Liver (tissue), 9 donors: ENCODE data around the gene AMOTL1. TPM values are rescaled to one million over a fixed set of nuclear protein-coding genes. Genes with fewer than 3 reads are reported as not detected.

Experiments used
- DNase-seq: peaks from one replicate; pipeline ENCODE4 v3.0.0-alpha.2; 2017; ENCODE audit warnings: low spot score
- H3K27ac ChIP-seq, 2 donors: one replicate each; pipeline ENCODE4 v1.7.0; 2013; ENCODE audit warnings: inconsistent platforms in 2 of 2, low read length in 2 of 2, control low read depth in 1 of 2, low read depth in 1 of 2, mild to moderate bottlenecking in 1 of 2
- H3K27me3 ChIP-seq, 4 donors: one replicate each; pipeline versions ENCODE4 v1.6.1 to v1.7.0; 2013; ENCODE audit warnings: low read length in 3 of 4, inconsistent platforms in 1 of 4, mild to moderate bottlenecking in 1 of 4, moderate library complexity in 1 of 4; ENCODE audit not compliant: control insufficient read depth in 4 of 4, insufficient read depth in 4 of 4
- H3K36me3 ChIP-seq, 4 donors: one replicate each; pipeline versions ENCODE4 v1.6.1 to v1.7.0; 2013; ENCODE audit warnings: low read length in 3 of 4, mild to moderate bottlenecking in 3 of 4, low read depth in 1 of 4, moderate library complexity in 1 of 4; ENCODE audit not compliant: control insufficient read depth in 4 of 4, insufficient read depth in 3 of 4
- H3K4me1 ChIP-seq, 4 donors: one replicate each; pipeline versions ENCODE4 v1.6.1 to v1.7.0; 2013; ENCODE audit warnings: low read length in 3 of 4, mild to moderate bottlenecking in 3 of 4, moderate library complexity in 1 of 4; ENCODE audit not compliant: control insufficient read depth in 4 of 4, insufficient read depth in 4 of 4
- H3K4me3 ChIP-seq, 3 donors: one replicate each; pipeline versions ENCODE4 v1.6.1 to v1.7.0; 2013; ENCODE audit warnings: low read length in 3 of 3, control low read depth in 1 of 3, low read depth in 1 of 3, mild to moderate bottlenecking in 1 of 3
- H3K9ac ChIP-seq, 2 donors: one replicate each; pipeline ENCODE4 v1.7.0; 2013; ENCODE audit warnings: low read length in 2 of 2, mild to moderate bottlenecking in 2 of 2, moderate library complexity in 2 of 2, control low read depth in 1 of 2, low read depth in 1 of 2
- H3K9me3 ChIP-seq, 4 donors: one replicate each; pipeline versions ENCODE4 v1.6.1 to v1.7.0; 2013; ENCODE audit warnings: low read length in 3 of 4; ENCODE audit not compliant: control insufficient read depth in 4 of 4
- ATF3 ChIP-seq: IDR thresholded peaks from 2 replicates; pipeline ENCODE4 v1.6.1; 2016; ENCODE audit warnings: antibody characterized with exemption
- EGR1 ChIP-seq, 2 donors: IDR thresholded peaks; 2 replicates each; pipeline ENCODE4 v1.6.1; 2016 to 2018; ENCODE audit warnings: antibody characterized with exemption in 2 of 2, low read depth in 2 of 2
- FOXA1 ChIP-seq: IDR thresholded peaks from 2 replicates; pipeline ENCODE4 v1.6.1; 2016; ENCODE audit warnings: antibody characterized with exemption
- FOXA2 ChIP-seq: IDR thresholded peaks from 2 replicates; pipeline ENCODE4 v1.6.1; 2016; ENCODE audit warnings: antibody characterized with exemption
- GABPA ChIP-seq, 2 donors: IDR thresholded peaks in 1 of 2; conservative IDR thresholded peaks in 1 of 2; 2 replicates each; pipeline ENCODE4 v1.6.1; 2016; ENCODE audit warnings: antibody characterized with exemption in 2 of 2, mild to moderate bottlenecking in 1 of 2, moderate library complexity in 1 of 2
- HNF4A ChIP-seq, 2 donors: conservative IDR thresholded peaks; 2 replicates each; pipeline ENCODE4 v1.6.1; 2016; ENCODE audit warnings: antibody characterized with exemption in 2 of 2, mild to moderate bottlenecking in 2 of 2
- HNF4G ChIP-seq: IDR thresholded peaks from 2 replicates; pipeline ENCODE4 v1.6.1; 2016; ENCODE audit warnings: antibody characterized with exemption
- JUND ChIP-seq, 2 donors: IDR thresholded peaks; 2 replicates each; pipeline ENCODE4 v1.6.1; 2016; ENCODE audit warnings: antibody characterized with exemption in 2 of 2
- NR2F2 ChIP-seq: IDR thresholded peaks from 2 replicates; pipeline ENCODE4 v1.6.1; 2016; ENCODE audit warnings: antibody characterized with exemption
- RAD21 ChIP-seq, 2 donors: IDR thresholded peaks; 2 replicates each; pipeline ENCODE4 v1.6.1; 2016; ENCODE audit warnings: antibody characterized with exemption in 2 of 2, mild to moderate bottlenecking in 2 of 2
- RXRA ChIP-seq, 2 donors: IDR thresholded peaks; 2 replicates each; pipeline ENCODE4 v1.6.1; 2017 to 2018; ENCODE audit warnings: antibody characterized with exemption in 2 of 2, mild to moderate bottlenecking in 1 of 2
- SP1 ChIP-seq: IDR thresholded peaks from 2 replicates; pipeline ENCODE4 v1.6.1; 2018; ENCODE audit warnings: antibody characterized with exemption, mild to moderate bottlenecking
- TAF1 ChIP-seq: conservative IDR thresholded peaks from 2 replicates; pipeline ENCODE4 v1.6.1; 2016; ENCODE audit warnings: antibody characterized with exemption, mild to moderate bottlenecking
- YY1 ChIP-seq: IDR thresholded peaks from 2 replicates; pipeline ENCODE4 v1.6.1; 2016; ENCODE audit warnings: antibody characterized with exemption, mild to moderate bottlenecking
- ZBTB33 ChIP-seq: IDR thresholded peaks from 2 replicates; pipeline ENCODE4 v1.6.1; 2016; ENCODE audit warnings: antibody characterized with exemption
- WGBS: extraction: QIAGEN DNeasy Blood & Tissue Kit; methylation state at CpG from one replicate; pipeline ENCODE4 v1.1.7; 2013; 5-methylcytosine and 5-hydroxymethylcytosine counted together
- polyA plus RNA-seq, 2 donors: library from polyadenylated mRNA; stranded (reverse) in 1 of 2; unstranded in 1 of 2; fragments of 200-250 nt in 1 of 2; fragments of >200 nt in 1 of 2; fragmentation: Nextera tagmentation in 1 of 2; extraction: Ambion mirVana in 1 of 2; gene quantifications; one replicate each; pipeline versions ENCODE4 v1.2.1 to v1.2.3, GENCODE V29; 2013 to 2015
- total RNA-seq, 2 donors: library from RNA; depleted of rRNA; stranded (reverse); fragments of >200 nt; gene quantifications; one replicate each; pipeline ENCODE4 v1.2.3, GENCODE V29; 2014
- TF ChIP-seq, protein P1 (sequence below): IDR thresholded peaks from 2 replicates; pipeline ENCODE4 v1.6.1; 2016; ENCODE audit warnings: antibody characterized with exemption, mild to moderate bottlenecking
- TF ChIP-seq, protein P2 (sequence below): fragments of 150-350 bp; IDR thresholded peaks from 2 replicates; pipeline ENCODE4 v1.5.1; 2017; ENCODE audit warnings: improper control_type of control experiment, low read depth, low read length; ENCODE audit not compliant: missing input control
- TF ChIP-seq, protein P3 (sequence below): IDR thresholded peaks from 2 replicates; pipeline ENCODE4 v1.6.1; 2016; ENCODE audit warnings: antibody characterized with exemption
- donor health status: healthy.
- donor health status: healthy.
- donor health status: healthy.
- donor health status: healthy.
- donor health status: healthy.

The AMOTL1 gene
- total and polyA plus RNA-seq, 4 donors: 2.2 to 29.5 (median 7.2) TPM

GRCh38 chr11:94738746-94739145 lies 29.4 kb upstream of the AMOTL1 start:
- Histone ChIP-seq H3K9ac (no peak overlapping the region), H3K27ac (no peak overlapping the region), H3K27me3 (no peaks in the 10 kb centered on the region), H3K4me3 (no peak overlapping the region), H3K4me1 (peaks cover 4 to 16% (median 9%) of the 10 kb centered on the region in 4 donors), H3K36me3 (no peaks in the 10 kb centered on the region), H3K9me3 (no peaks in the 10 kb centered on the region)
- TF ChIP-seq, protein P1, sequence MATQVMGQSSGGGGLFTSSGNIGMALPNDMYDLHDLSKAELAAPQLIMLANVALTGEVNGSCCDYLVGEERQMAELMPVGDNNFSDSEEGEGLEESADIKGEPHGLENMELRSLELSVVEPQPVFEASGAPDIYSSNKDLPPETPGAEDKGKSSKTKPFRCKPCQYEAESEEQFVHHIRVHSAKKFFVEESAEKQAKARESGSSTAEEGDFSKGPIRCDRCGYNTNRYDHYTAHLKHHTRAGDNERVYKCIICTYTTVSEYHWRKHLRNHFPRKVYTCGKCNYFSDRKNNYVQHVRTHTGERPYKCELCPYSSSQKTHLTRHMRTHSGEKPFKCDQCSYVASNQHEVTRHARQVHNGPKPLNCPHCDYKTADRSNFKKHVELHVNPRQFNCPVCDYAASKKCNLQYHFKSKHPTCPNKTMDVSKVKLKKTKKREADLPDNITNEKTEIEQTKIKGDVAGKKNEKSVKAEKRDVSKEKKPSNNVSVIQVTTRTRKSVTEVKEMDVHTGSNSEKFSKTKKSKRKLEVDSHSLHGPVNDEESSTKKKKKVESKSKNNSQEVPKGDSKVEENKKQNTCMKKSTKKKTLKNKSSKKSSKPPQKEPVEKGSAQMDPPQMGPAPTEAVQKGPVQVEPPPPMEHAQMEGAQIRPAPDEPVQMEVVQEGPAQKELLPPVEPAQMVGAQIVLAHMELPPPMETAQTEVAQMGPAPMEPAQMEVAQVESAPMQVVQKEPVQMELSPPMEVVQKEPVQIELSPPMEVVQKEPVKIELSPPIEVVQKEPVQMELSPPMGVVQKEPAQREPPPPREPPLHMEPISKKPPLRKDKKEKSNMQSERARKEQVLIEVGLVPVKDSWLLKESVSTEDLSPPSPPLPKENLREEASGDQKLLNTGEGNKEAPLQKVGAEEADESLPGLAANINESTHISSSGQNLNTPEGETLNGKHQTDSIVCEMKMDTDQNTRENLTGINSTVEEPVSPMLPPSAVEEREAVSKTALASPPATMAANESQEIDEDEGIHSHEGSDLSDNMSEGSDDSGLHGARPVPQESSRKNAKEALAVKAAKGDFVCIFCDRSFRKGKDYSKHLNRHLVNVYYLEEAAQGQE: no peak
- no peak for TF ChIP-seq TAF1
- no peak for TF ChIP-seq GABPA (IDR thresholded peaks at IDR 0.05 in 1 of 2, conservative IDR thresholded peaks at IDR 0.05 in 1 of 2)
- no peak for TF ChIP-seq HNF4A (conservative IDR thresholded peaks at IDR 0.05)
- TF ChIP-seq YY1: no peak
- 95% methylated on average over 1 of the region's 1 CpG for WGBS
- no peak for DNase-seq

GRCh38 chr11:94739331-94739730 lies 28.8 kb upstream of the AMOTL1 start:
- DNase-seq: no peak
- no peak overlapping the region for H3K27ac ChIP-seq
- no peaks in the 10 kb centered on the region for H3K27me3 ChIP-seq
- TF ChIP-seq, protein P2, sequence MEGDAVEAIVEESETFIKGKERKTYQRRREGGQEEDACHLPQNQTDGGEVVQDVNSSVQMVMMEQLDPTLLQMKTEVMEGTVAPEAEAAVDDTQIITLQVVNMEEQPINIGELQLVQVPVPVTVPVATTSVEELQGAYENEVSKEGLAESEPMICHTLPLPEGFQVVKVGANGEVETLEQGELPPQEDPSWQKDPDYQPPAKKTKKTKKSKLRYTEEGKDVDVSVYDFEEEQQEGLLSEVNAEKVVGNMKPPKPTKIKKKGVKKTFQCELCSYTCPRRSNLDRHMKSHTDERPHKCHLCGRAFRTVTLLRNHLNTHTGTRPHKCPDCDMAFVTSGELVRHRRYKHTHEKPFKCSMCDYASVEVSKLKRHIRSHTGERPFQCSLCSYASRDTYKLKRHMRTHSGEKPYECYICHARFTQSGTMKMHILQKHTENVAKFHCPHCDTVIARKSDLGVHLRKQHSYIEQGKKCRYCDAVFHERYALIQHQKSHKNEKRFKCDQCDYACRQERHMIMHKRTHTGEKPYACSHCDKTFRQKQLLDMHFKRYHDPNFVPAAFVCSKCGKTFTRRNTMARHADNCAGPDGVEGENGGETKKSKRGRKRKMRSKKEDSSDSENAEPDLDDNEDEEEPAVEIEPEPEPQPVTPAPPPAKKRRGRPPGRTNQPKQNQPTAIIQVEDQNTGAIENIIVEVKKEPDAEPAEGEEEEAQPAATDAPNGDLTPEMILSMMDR: no peak
- no peak for TF ChIP-seq FOXA1
- TF ChIP-seq, protein P3, sequence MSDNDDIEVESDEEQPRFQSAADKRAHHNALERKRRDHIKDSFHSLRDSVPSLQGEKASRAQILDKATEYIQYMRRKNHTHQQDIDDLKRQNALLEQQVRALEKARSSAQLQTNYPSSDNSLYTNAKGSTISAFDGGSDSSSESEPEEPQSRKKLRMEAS: no peak
- TF ChIP-seq ZBTB33: no peak
- TF ChIP-seq TAF1: no peak
- TF ChIP-seq RXRA (IDR thresholded peaks at IDR 0.05): no peak
- no peak for TF ChIP-seq EGR1 (IDR thresholded peaks at IDR 0.05; ENCODE audit: low read depth in 2 of 2)
- no peak for TF ChIP-seq HNF4G
- TF ChIP-seq JUND (IDR thresholded peaks at IDR 0.05): no peak
- no peak for TF ChIP-seq ATF3
- no peak for TF ChIP-seq YY1
- no peak for TF ChIP-seq NR2F2
- TF ChIP-seq HNF4A (conservative IDR thresholded peaks at IDR 0.05): no peak
- TF ChIP-seq SP1: no peak
- no peak for TF ChIP-seq FOXA2
- no peak for TF ChIP-seq GABPA (IDR thresholded peaks at IDR 0.05 in 1 of 2, conservative IDR thresholded peaks at IDR 0.05 in 1 of 2)
- TF ChIP-seq RAD21 (IDR thresholded peaks at IDR 0.05): no peak
- TF ChIP-seq, protein P1: no peak
- H3K4me1 ChIP-seq: peaks cover 4 to 16% (median 9%) of the 10 kb centered on the region in 4 donors
- no peaks in the 10 kb centered on the region for H3K36me3 ChIP-seq
- H3K4me3 ChIP-seq: no peak overlapping the region
- 77% methylated on average over 2 of the region's 2 CpGs for WGBS
- H3K9me3 ChIP-seq: no peaks in the 10 kb centered on the region
- no peak overlapping the region for H3K9ac ChIP-seq
